ENCODE measurements around the gene ASB2.

Gene ASB2

DNA sequence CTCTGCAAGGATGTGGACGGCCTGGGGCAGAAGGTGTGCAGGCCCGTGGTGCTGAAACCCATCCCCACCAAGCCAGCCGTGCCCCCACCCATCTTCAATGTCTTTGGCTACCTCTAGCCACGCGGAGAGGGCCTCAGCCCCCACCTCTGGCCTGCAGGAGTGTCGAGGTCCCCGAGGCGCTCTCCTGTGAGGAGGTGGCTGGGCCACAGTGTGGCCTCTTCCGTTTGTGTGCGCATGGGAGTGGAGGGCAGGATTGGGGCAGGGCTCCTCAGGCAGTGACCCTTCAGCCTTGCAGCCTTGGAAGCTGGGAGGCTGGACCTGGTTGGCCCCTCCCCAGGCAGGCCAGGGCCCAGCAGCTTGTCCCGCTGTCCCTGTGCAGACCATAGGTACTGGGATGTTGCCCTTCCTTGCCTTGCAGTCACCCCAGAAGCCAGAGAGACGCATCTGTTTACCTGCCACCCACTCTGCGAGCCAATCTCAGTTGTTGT lies 47.3 kb downstream of the ASB2 start:
- DNase-seq (ENCODE audit: low read depth): no peak

DNA sequence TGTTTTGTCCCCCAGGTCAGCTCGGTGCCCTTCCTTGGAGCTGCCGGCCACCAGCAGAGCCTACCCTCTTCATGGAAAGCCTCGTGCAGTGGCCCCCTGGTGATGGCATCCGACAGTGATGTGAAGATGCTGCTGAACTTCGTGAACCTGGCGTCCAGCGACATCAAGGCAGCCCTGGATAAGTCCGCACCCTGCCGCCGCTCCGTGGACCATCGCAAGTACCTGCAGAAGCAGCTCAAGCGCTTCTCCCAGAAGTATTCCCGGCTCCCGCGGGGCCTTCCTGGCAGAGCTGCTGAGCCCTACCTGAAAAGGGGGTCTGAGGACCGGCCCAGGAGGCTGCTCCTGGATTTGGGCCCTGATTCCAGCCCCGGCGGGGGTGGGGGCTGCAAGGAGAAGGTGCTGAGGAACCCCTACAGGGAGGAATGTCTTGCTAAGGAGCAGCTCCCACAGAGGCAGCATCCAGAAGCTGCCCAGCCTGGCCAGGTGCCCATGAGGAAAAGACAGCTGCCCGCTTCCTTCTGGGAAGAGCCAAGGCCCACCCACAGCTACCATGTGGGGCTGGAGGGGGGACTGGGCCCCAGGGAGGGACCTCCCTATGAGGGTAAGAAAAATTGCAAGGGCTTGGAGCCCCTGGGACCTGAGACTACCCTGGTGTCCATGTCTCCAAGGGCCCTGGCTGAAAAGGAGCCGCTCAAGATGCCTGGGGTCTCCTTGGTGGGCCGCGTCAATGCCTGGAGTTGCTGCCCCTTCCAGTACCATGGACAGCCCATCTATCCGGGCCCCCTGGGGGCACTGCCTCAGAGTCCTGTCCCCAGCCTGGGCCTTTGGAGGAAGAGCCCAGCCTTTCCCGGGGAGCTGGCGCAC lies 48.0 kb downstream of the ASB2 start:
- DNase-seq (ENCODE audit: low read depth): no peak

DNA sequence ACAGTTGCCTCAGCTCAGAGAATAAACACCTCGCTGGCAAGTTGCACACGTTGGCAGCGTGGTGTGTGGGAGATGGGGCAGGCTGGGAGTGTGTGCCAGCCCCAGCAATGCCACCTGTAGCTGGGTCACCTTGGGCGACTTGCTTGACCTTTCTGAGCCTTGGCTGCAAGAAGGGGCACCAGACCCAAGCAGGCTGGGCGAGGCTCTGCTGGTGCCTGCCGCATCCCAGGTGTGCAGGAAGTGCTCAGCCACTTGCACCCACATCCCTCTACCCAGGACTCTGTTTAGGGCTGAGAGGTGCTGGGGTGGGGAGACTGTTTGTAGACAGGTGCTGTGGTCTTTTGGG lies 48.6 kb downstream of the ASB2 start:
- DNase-seq (ENCODE audit: low read depth): no peak

DNA sequence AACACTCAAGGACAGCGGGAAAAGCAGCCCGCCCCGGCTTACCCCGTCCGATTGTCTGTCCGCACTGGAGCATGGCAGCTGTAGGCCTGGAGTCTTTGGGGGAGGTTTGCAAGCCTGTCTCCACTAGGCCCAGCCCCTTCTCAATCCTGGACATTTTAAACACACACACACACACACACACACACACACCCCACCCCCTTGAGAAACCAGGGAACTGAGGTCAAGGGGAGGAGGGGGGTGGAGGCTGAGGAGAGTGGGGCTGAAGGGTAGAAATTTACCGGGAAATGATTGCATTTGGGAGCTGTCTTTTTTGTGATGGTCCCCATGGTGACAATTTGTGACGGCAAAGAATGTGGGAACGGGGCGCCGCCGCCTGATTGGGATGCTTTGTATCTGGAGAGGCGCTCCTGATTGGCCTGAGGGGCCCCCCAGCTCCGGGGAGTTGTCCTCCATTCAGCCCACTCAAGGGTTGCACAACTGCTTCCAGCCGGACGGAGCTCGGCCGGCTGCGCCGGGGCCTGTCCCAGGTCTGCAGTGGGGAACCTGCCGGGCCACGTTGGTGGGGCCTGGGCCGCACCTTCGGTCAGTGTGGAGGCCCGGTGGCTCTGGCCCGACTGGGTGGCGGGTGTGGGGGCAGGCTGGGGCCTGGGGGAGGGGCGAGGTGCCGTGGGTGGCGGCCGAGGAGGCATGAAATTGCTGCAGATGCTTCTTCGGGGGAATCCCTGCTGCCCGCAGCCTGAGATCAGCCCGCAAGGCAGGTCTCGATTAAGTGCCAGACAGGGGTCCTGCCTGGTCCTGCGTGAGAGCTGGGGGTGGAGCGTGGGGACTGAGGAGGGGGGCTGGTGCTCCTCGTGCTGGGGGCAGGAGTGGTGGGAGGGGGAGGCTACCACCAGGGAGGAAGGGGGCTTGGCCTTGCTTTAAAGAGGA lies 49.2 kb downstream of the ASB2 start, which contains the start of gene FAM181A:
Gene FAM181A, plus strand, starts transcription at position 472 of the 927 bp plus-strand sequence. CDS start 942 bp downstream, outside the sequence.
- no peak for DNase-seq (ENCODE audit: low read depth)

DNA sequence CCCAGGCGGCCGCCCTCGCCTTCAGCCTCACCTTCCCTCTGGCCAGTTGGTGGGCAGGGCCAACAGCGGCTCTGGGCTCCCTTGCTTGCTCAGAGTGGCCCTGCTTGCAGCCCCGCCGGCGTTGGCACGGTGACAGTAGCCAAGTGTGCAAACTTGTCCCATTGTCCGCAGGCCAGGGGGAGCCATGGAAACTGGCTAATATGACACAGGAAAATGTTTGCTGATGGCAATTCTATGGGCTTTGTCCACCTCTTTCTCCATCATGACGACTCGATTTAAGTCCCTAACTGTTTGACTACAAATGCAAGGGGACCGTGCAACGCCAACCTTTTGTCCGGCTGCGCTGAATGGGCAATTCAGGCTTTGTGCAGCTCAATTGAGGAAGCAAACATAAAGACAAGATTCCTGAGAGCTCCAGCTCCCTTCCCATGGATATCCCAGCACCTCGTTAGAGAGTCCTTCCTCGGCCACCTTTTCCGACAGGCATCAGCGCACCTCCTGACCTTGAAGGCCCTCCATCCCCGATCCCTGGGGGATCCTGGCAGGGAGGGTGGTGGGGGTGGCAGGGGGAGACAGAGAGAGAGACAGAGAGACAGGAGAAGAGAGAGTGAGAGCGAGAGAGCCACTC lies 50.0 kb downstream of the ASB2 start:
- DNase-seq (ENCODE audit: low read depth): no peak

DNA sequence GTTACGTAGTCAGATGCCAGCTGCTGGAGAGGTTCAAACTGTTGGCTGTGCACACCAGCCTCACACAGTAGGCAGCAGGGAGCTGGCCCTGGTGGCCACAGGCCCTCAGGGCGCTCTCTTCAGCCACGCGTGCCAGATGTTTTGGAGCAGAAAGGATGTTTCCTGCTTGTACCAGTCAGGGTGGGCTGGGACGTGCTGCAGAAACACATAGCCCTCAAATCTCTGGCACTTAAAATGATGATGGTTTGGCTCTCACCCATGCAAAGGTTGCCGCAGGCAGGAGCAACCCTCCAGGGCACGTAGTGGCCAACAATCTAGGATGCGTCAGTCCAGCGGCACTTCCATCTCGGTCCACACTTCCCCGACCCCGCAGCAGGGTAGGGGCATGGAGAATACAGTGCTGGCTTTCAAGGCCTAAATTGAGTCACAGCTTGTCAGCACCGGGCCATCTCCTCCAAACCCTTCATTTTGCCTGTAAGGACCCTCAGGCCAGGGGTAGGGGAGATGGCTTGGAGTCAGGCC lies 50.9 kb downstream of the ASB2 start:
- no peak for DNase-seq (ENCODE audit: low read depth)

DNA sequence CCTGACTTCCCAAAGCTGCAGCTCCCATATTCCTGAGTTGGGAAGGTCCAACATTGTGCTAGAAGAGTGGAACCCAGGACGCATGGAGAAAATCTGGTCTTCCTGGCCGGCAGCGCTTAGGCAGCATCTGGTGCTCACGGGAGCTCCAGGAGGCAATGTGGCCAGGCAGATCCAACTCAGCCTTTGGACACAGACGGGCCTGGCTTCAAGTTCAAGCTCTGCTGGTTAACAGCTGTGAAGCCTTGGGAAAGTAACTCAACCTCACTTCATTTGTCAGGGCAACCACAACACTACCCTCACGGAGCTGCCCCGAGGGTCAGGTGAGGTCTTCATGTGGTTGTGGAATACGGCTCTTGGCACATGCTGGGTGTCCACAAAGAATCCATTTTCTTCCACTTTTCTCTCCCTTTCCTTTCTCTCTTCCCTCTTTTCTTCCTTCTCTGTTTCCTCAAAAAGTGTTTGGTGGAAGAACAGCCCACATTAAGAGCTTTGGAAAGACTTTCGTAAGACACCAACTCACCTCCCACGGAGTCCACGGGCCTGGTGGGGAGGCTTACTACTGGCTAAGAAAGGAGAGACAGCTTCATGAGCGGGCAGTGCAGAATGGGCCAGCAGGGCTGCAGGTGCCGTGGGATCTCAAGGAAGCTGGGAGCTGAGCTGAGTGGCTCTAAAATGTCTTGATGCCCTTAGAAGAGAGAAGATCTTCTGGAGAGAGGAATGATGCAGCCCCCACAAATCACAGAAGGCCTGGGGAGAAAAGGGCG lies 51.6 kb downstream of the ASB2 start:
- no peak for DNase-seq (ENCODE audit: low read depth)

DNA sequence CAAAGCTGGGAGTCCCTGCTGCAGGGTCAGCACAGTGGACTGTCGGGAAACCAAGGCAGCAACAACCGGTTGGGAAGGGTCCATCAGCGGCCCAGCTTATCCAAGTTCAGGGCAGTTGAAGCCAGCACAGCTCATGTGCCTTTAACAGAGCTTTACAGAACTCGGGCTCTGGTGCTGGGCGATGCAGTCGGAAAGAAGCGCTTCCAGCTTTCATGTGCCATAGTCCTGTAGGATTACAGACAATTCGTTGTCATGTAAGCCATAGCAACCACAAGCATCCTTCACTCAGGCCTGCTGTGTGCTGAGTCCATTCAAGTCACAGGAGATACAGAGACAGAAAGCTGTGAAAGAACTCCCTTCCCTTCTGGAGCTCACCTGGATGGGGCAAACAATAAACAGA lies 52.7 kb downstream of the ASB2 start:
- DNase-seq (ENCODE audit: low read depth): no peak

DNA sequence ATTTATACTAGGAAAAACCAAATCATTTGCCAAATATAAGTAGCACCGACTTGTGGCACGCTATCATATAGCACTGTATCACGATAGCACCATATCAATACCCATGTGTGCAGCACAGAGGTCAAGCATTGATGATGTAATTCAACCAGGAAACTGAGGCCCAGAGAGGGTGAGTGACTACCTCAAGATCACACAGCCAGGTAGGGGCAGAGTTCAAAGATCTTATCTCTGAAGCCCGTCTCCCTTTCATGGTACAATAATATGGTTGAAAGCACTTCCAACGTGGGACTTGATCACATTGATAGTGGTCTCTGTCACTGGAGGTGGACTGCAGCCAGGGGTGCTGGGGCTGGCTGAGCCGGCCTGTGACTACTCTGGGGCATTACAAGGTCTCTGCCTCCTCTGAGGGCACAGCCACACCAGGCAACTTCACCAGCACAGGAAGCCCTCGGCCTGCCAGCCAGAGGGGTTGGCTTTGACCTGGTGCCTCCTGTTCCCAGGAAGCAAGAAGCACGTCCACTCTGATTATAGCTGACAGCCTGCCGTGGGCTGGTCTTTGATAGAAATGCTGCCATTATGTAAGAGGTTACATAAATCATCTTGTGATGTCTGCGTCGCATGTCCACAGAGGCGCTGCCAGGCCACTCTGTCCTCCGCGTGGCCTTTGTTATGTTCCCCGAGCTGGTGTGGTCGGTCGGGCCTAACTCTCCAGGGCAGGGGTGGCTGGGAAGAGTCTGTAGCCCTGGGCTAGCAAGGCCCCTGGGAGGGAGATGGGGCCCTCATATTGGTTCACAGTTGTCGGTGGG lies 55.2 kb downstream of the ASB2 start:
- no peak for DNase-seq (ENCODE audit: low read depth)

DNA sequence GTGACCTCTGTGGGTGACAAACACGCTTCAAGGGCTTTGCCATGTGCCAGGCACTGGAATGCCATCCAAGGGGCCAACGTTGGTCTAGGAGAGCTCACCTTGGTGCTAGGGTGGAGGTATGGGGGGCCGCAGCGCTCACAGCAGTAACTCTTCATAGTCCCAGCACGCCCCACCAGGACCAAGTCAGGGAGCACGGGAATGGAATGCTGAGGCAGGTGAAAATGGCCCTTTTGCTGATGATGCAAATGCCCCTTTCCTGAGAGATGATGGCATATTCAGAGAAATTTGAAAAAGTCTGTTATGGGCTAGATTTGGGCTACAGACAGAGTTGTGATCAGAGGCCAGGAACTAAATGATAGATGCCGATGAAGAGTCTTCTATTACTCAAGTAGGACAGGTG lies 59.2 kb downstream of the ASB2 start:
- DNase-seq (ENCODE audit: low read depth): no peak

DNA sequence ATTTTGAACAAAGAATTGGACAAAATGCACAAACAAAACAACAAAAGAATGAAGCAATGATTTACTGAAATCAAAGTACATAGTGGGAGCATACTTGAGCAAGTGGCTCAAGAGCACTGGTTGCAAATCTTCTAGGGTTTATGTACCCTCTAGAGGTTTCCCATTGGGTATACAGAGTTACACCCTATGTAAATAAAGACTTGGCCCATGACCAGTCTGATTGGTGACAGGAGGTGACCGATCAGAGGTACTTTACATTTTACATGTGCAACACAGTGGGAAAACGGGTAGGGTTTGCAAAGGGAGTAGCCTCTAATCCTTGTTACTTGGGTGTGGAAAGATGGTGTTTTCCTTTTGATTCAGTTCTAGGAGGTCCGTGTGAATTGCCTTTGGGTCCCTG lies 59.9 kb downstream of the ASB2 start:
- DNase-seq (ENCODE audit: low read depth): no peak

DNA sequence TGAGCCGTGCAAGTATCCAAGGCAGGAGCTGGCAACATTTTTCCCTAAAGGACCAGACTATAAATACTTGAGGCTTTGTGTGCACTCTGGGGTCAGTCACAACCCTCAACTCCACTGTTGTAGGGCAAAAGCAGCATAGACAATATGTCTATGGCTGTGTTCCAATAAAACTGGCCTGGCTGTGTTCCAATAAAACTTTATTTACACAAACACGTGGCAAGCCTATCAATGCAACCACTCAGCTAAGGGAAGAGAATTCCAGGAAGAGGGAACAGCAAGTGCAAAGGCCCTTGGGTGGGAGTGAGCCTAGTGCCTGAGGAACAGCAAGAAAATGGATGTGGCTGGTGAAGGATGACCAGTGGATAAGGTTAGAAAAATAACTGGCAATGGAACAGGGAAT lies 60.6 kb downstream of the ASB2 start:
- DNase-seq (ENCODE audit: low read depth): no peak

DNA sequence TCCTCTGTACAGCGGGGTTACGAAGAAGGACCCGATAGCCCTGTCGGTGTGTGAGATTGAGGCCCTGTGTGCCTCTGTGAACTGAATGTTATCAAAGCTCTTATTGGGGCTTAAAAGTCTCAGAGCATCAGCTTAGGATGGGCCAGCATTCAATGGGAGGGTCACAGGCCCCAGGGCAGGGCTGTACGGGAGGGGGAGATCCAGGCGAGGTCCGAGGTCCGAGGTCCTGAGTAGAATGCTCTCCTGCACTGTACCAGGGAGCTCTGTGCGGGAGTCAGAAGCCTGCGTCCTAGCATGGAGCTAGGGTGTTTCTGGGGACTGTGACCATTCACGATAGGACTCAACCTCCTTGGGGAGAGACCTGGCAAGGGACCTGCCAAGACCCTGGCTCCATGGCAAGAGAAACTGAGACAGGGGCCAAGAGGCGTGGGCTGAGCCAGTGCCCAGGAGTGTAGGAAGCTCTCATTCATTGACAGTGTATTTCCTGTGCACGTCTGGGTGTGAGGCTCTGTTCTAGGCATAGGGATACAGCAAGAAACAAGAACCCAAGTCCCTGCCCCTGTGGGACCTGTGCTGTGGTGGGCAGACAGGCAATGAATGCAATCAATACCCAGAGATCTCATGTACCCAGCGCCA lies 61.2 kb downstream of the ASB2 start:
- no peak for DNase-seq (ENCODE audit: low read depth)

DNA sequence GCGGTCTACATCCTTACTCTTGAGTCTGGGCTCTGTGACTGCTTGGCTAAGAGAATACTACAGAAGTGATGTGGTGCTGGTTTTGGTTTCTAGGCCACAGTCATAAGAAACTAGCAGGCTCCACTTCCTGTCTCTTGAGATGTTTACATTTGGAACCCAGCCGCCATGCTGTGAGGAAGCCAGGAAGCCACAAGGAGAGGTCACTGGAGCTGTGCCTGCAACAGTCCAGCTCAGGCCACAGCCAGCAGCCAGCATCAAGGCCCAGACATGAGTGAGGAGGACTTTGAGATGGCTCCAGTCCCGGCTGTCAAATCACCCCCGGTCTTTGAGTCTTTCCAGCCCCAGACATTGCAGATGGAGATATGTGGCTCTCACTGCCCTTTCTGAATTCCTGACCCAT lies 62.1 kb downstream of the ASB2 start:
- DNase-seq (ENCODE audit: low read depth): no peak

DNA sequence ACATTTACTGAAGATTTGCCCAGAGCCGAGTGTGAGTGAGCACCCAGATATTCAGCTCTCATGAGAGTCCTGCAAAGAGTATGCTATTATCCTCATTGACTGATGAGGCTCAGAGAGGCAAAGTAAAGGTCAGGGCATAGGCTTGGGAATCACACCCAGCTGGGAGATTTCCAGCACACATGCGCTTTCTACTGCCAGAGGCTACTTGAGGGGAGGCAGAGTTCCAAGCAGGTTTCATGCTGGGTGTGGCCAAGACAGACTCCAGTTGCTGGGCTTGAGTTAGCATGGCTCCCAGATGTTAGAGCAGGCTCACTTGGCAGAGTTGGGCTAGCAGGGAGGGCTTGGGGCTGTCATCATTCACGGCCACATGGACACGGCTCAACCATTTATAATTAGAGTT lies 63.6 kb downstream of the ASB2 start:
- no peak for DNase-seq (ENCODE audit: low read depth)

DNA sequence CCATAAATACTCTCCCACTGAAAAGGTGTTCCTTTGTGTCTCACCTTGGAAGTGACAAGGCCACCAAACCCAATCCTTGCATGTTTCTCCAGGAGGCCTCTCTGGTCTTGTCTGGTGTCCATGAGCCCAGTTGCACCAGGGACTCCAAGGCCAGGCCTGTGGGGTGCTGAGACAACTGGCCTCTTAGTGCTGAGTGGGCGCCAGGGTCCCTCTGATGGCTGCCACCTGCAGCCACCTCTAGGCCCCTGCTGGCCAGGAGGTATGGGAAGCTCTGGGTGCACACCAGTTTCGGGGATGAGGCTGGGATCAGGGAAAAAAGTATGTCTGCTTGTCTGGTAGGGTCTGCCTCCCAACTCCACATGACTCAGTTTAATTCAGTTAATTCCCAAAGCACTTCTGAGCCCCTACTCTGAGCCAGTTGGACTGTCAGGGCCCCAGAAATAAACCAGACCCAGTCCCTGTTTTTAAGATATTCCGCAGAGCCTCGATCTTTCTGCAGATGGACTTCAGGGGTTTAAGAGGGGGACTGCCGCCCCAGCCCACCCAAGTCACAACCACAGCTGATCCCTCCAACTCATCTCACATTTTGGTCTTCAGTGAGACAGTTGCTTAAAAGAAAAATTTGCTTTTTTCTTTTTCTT lies 64.3 kb downstream of the ASB2 start:
- no peak for DNase-seq (ENCODE audit: low read depth)

DNA sequence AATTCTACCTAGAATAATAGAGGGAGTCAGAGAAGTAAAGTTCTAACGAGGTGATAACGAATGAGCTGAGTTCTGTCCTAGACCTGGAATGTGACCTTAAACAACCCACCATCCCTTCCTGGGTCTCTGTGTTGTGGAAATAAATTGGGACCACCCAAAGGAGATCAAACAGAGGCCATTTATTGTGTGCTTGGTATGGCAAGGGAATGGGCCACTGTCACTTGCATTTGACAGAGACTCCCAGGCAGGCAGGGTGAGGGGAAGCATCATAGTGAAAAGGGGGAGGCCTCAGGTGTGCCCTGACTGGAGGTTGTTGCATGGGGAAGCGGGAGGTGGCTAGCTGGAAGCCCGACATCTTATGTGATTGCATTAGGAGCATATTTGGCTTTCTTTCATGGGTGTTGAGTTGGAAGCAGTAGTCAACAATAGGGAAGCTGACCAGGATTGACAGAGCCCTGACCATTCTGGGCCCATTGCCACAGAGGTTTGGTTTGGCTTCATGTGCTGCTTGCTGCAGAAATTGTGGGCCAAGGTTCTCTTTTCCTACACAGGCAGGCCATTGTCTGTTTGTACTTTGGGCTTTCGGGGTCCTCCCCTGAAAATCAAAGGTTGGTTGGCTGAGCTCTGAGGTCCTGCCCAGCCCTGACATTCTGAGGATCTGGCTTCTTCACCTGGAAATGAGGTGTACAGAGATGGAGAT lies 66.8 kb downstream of the ASB2 start:
- no peak for DNase-seq (ENCODE audit: low read depth)

DNA sequence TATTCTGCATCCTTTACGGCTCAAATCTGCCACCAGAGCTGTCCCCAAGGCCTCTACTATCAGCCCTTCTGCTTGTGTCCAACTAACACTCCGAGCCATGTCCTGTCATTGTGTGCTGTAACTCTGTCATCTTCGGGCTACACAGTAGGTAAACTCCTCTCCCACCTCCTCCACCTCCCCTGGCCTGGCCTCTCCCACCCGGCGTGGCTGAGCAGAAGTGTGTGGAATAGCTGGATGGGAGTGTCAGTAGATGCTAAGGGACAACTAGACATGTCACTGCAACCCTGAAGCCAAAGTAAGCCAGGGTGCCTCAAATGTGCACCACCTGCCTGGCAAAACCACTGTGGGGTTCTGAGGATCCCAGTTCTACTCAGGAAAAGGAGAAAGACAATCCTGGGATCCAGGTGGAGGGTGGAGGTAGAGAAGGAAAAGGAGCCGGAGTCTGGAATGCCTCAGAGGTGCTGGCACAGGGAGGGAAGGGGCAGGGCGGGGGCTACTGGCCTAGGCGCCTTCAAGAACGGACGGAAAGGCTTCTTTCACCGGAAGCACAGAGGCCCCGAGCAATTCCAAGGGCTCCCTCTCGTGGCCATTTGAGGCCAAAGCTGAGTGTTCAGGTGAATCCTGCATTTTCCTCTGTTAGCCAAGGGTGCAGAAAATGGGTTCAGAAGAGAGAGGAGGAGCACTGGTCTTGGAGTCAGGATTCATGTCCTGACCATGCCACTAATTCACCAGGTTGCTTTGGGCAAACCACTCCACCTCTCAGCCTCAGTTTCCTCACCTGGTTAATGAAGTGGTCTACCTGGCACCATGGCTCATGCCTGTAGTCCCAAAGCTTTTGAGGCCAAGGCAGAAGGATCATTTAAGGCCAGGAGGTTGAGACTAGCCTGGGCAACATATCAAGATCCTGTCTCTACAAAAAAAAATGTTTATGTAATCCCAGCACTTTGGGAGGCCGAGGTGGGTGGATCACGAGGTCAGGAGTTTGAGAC lies 69.7 kb downstream of the ASB2 start:
- peak; percentile 25 for DNase-seq (ENCODE audit: low read depth)

Measured in stimulated activated CD8-positive, alpha-beta memory T cell treated with anti-CD3 and anti-CD28 coated beads, Interleukin-15, amount 100 ng/mL, for 24 hours (primary cell).